Gastrocnemius medialis (tissue), 4 donors: ENCODE data around the gene FRAS1. TPM values are rescaled to one million over a fixed set of nuclear protein-coding genes. Genes with fewer than 3 reads are reported as not detected.

Source experiments
- ATAC-seq, 2 donors: fragments of 150-250 bp; one replicate each; pipeline ENCODE4 v1.9.1; 2016
- DNase-seq, 2 donors: peaks; one replicate each; pipeline ENCODE4 v3.0.0-alpha.2; 2019
- H3K27ac ChIP-seq, 4 donors: fragments of 200-600 bp; sonication (generic); 1 replicate in 1 of 4; 2 replicates in 3 of 4; pipeline ENCODE4 v1.5.1; 2016 to 2018; ENCODE audit warnings: mild to moderate bottlenecking in 2 of 4, moderate library complexity in 1 of 4
- H3K27me3 ChIP-seq, 3 donors: fragments of 200-600 bp; sonication (generic) in 2 of 3; 1 replicate in 1 of 3; 2 replicates in 2 of 3; pipeline versions ENCODE4 v1.5.1 to v1.6.0; 2016 to 2019; ENCODE audit warnings: mild to moderate bottlenecking in 1 of 3, moderate library complexity in 1 of 3
- H3K36me3 ChIP-seq, 2 donors: fragments of 200-600 bp; sonication (generic) in 1 of 2; one replicate each; pipeline ENCODE4 v1.5.1; 2017 to 2018
- H3K4me1 ChIP-seq, 2 donors: fragments of 200-600 bp; sonication (generic) in 1 of 2; one replicate each; pipeline ENCODE4 v1.5.1; 2016 to 2017; ENCODE audit warnings: mild to moderate bottlenecking in 2 of 2
- H3K4me3 ChIP-seq, 4 donors: fragments of 200-600 bp; sonication (generic) in 3 of 4; 1 replicate in 1 of 4; 2 replicates in 3 of 4; pipeline ENCODE4 v1.5.1; 2016 to 2019; ENCODE audit warnings: mild to moderate bottlenecking in 2 of 4
- H3K9me3 ChIP-seq, 3 donors: fragments of 200-600 bp; sonication (generic) in 2 of 3; 1 replicate in 1 of 3; 2 replicates in 2 of 3; pipeline ENCODE4 v1.5.1; 2016 to 2019
- CTCF ChIP-seq, 5 experiments: fragments of 450-650 bp in 3 of 5; fragments of 200-600 bp in 2 of 5; sonication (generic) in 2 of 5; IDR thresholded peaks in 4 of 5; conservative IDR thresholded peaks in 1 of 5; 1 replicate in 4 of 5; 2 replicates in 1 of 5; pipeline ENCODE4 v1.5.1; 2016 to 2019; ENCODE audit warnings: antibody characterized with exemption in 5 of 5, mild to moderate bottlenecking in 3 of 5, moderate library complexity in 3 of 5
- POLR2A ChIP-seq, 2 donors: fragments of 450-650 bp; IDR thresholded peaks; one replicate each; pipeline ENCODE4 v1.6.1; 2017; ENCODE audit warnings: antibody characterized with exemption in 2 of 2, mild to moderate bottlenecking in 2 of 2, moderate library complexity in 2 of 2
- in situ Hi-C, 4 donors: fragments of 200-750 bp; cut with MboI; loops; one replicate each; pipeline versions ENCODE4 v1.15.0 to v1.8.0; 2017; ENCODE audit warnings: low sequenced_read_pairs in 4 of 4
- intact Hi-C: fragments of 100-400 bp; cut with DNase I; formaldehyde crosslinking; loops from one replicate; pipeline ENCODE4 v1.15.1; 2023; ENCODE audit warnings: low total_unique reads
- total RNA-seq, 4 donors: library from RNA; depleted of rRNA; stranded (reverse); fragments of >200 nt; gene quantifications; one replicate each; pipeline versions ENCODE4 v1.1.0 to v1.2.3, GENCODE V29; 2016

FRAS1 gene
- total RNA-seq, 4 donors from 2014 or later: 0.39 to 0.64 (median 0.46) TPM

GRCh38 chr4:78320349-78320935 is 263.3 kb downstream of the FRAS1 start:
- no peaks in the 10 kb centered on the region for H3K27me3 ChIP-seq
- ATAC-seq (no peak), DNase-seq (no peak)
- in situ Hi-C loops: no loop called here
- H3K4me3 ChIP-seq: no peak overlapping the region
- intact Hi-C loops: no loop called here
- H3K4me1 ChIP-seq: no peaks in the 10 kb centered on the region
- H3K27ac ChIP-seq: no peak overlapping the region
- H3K9me3 ChIP-seq: no peaks in the 10 kb centered on the region
- TF ChIP-seq CTCF (IDR thresholded peaks at IDR 0.05 in 4 of 5, conservative IDR thresholded peaks at IDR 0.05 in 1 of 5) (no peak), POLR2A (IDR thresholded peaks at IDR 0.05) (no peak)
- H3K36me3 ChIP-seq: no peaks in the 10 kb centered on the region

- Histone ChIP-seq H3K36me3 (no peaks in the 10 kb centered on the region), H3K4me1 (no peaks in the 10 kb centered on the region), H3K4me3 (no peak overlapping the region), H3K9me3 (no peaks in the 10 kb centered on the region), H3K27me3 (no peaks in the 10 kb centered on the region), H3K27ac (no peak overlapping the region)
- TF ChIP-seq POLR2A (IDR thresholded peaks at IDR 0.05) (no peak), CTCF (IDR thresholded peaks at IDR 0.05 in 4 of 5, conservative IDR thresholded peaks at IDR 0.05 in 1 of 5) (no peak)
- in situ Hi-C loops: no loop called here
- intact Hi-C loops: no loop called here
- no peak for DNase-seq
- no peak for ATAC-seq
Observed at GRCh38 chr4:78322032-78322431, 264.9 kb downstream of the FRAS1 start.

- intact Hi-C loops: no loop called here
- in situ Hi-C loops: no loop called here
- DNase-seq (no peak), ATAC-seq (no peak)
- H3K4me1 ChIP-seq: no peaks in the 10 kb centered on the region
- no peak for TF ChIP-seq POLR2A (IDR thresholded peaks at IDR 0.05)
- no peak for TF ChIP-seq CTCF (IDR thresholded peaks at IDR 0.05 in 4 of 5, conservative IDR thresholded peaks at IDR 0.05 in 1 of 5)
- H3K9me3 ChIP-seq: no peaks in the 10 kb centered on the region
- H3K4me3 ChIP-seq: no peak overlapping the region
- no peaks in the 10 kb centered on the region for H3K27me3 ChIP-seq
- H3K27ac ChIP-seq: no peak overlapping the region
- no peaks in the 10 kb centered on the region for H3K36me3 ChIP-seq
Observed at GRCh38 chr4:78323439-78323838, 266.3 kb downstream of the FRAS1 start.

- H3K36me3 ChIP-seq: no peaks in the 10 kb centered on the region
- H3K27me3 ChIP-seq: no peaks in the 10 kb centered on the region
- H3K9me3 ChIP-seq: no peaks in the 10 kb centered on the region
- no peaks in the 10 kb centered on the region for H3K4me1 ChIP-seq
- intact Hi-C loops: no loop called here
- H3K27ac ChIP-seq: no peak overlapping the region
- no peak for DNase-seq
- no peak for ATAC-seq
- H3K4me3 ChIP-seq: no peak overlapping the region
- no peak for TF ChIP-seq POLR2A (IDR thresholded peaks at IDR 0.05)
- TF ChIP-seq CTCF (IDR thresholded peaks at IDR 0.05 in 4 of 5, conservative IDR thresholded peaks at IDR 0.05 in 1 of 5): no peak
- in situ Hi-C loops: no loop called here
Observed at GRCh38 chr4:78324625-78325024, 267.5 kb downstream of the FRAS1 start.
